Measurements from ENCODE around the gene GNG13.

DNA sequence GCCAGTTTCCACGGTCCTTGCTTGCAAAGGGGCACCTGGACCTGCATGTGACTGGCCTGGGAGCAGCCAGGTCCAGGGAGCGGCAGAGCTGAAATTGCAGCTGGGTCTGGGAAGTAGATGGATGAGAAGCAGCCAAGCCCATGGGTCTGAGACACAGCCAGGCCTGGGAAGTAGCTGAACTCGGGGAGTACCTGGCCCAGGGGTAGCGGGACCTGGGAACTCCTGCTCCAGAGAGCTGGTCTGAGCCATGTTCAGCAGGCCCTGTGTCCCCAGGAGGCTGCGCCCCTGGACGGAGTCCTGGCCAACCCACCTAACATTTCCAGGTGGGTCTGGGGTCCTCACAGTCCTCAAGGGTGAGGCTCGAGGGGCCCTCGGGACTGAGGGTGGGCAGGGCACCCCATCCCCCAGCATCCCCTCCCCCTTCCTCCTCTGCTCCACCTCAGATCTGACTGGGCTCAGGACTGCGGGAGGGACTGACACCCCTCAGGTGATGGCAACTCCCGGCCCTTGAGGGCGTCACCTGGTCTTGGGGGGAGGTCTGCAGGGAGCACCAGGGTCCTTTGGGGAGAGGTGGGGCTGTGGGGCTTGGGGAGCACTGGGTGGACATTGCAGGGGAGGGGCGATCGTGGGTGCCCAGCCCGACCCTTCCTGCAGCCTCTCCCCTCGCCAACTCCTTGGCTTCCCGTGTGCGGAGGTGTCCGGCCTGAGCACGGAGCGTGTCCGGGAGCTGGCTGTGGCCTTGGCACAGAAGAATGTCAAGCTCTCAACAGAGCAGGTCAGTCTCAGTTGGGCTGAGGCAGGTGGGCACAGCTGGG is 37.0 kb downstream of the GNG13 start:
- TF ChIP-seq, protein P1, sequence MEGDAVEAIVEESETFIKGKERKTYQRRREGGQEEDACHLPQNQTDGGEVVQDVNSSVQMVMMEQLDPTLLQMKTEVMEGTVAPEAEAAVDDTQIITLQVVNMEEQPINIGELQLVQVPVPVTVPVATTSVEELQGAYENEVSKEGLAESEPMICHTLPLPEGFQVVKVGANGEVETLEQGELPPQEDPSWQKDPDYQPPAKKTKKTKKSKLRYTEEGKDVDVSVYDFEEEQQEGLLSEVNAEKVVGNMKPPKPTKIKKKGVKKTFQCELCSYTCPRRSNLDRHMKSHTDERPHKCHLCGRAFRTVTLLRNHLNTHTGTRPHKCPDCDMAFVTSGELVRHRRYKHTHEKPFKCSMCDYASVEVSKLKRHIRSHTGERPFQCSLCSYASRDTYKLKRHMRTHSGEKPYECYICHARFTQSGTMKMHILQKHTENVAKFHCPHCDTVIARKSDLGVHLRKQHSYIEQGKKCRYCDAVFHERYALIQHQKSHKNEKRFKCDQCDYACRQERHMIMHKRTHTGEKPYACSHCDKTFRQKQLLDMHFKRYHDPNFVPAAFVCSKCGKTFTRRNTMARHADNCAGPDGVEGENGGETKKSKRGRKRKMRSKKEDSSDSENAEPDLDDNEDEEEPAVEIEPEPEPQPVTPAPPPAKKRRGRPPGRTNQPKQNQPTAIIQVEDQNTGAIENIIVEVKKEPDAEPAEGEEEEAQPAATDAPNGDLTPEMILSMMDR (IDR thresholded peaks at IDR 0.05) = no peak
- no peak for TF ChIP-seq POLR2AphosphoS5 (IDR thresholded peaks at IDR 0.05; ENCODE audit: low read depth, low read length)
- no peak for TF ChIP-seq TCF7L2 (IDR thresholded peaks at IDR 0.05; ENCODE audit: low read depth, low read length)
- no peak for TF ChIP-seq SIN3A (IDR thresholded peaks at IDR 0.05; ENCODE audit: borderline replicate concordance, insufficient read depth, low read depth, low read length)

Measured in Panc1 (cell line).